ENCODE results near the gene RWDD1.

DNA sequence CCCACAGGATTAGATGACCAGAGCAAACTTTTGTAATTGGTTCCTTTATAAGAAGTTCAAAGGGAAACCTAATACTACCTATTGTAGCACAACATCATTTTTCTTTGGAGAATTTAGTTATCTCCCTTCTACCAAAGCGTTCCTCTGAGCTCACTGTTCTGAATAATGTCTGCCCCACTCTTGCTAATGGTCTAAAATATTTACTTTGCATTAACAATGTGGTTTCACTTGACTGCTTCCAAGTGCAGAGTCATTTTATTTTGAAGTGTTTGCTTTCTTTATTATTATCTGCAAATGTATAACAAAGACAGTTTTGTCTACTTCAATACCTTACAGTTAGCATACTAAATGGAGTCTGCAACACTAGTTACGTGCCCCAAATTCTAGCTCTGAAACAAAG is 40.9 kb upstream of the RWDD1 start:
- no peak for TF ChIP-seq EZH2 (IDR thresholded peaks at IDR 0.05; ENCODE audit: borderline replicate concordance, low read length)
- TF ChIP-seq, protein P1, sequence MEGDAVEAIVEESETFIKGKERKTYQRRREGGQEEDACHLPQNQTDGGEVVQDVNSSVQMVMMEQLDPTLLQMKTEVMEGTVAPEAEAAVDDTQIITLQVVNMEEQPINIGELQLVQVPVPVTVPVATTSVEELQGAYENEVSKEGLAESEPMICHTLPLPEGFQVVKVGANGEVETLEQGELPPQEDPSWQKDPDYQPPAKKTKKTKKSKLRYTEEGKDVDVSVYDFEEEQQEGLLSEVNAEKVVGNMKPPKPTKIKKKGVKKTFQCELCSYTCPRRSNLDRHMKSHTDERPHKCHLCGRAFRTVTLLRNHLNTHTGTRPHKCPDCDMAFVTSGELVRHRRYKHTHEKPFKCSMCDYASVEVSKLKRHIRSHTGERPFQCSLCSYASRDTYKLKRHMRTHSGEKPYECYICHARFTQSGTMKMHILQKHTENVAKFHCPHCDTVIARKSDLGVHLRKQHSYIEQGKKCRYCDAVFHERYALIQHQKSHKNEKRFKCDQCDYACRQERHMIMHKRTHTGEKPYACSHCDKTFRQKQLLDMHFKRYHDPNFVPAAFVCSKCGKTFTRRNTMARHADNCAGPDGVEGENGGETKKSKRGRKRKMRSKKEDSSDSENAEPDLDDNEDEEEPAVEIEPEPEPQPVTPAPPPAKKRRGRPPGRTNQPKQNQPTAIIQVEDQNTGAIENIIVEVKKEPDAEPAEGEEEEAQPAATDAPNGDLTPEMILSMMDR (conservative IDR thresholded peaks at IDR 0.05 in 1 of 2, IDR thresholded peaks at IDR 0.05 in 1 of 2; ENCODE audit: extremely low read depth in 1 of 2, insufficient read depth in 1 of 2, low read depth in 1 of 2, low read length in 2 of 2): no peak

Measured in mammary epithelial cell (primary cell).